Measurements from ENCODE around the gene MSI2.
A peak's percentile ranks its signal among the peaks of the same experiment; 100 is the strongest.

The MSI2 gene

GRCh38 chr17:57597531-57598453 lies 341.5 kb downstream of the MSI2 start:
- peak; percentile 60 for DNase-seq (ENCODE audit: low read depth, low spot score)
- peaks cover 5% of the 10 kb centered on the region for H3K4me1 ChIP-seq (ENCODE audit: control insufficient read depth, insufficient read depth, low read length)
- H3K27ac ChIP-seq (ENCODE audit: low read length), result no peak overlapping the region
- WGBS (ENCODE audit: insufficient coverage, insufficient read length), result no CpG with 5 or more reads among the region's 8 CpGs
- H3K9me3 ChIP-seq (ENCODE audit: control insufficient read depth, insufficient read depth, low read length), result no peaks in the 10 kb centered on the region
- no peaks in the 10 kb centered on the region for H3K36me3 ChIP-seq (ENCODE audit: control insufficient read depth, insufficient read depth, low read length)
- H3K4me3 ChIP-seq (ENCODE audit: low read length), result no peak overlapping the region
- no peaks in the 10 kb centered on the region for H3K27me3 ChIP-seq (ENCODE audit: control insufficient read depth, insufficient read depth, low read length)

DNA sequence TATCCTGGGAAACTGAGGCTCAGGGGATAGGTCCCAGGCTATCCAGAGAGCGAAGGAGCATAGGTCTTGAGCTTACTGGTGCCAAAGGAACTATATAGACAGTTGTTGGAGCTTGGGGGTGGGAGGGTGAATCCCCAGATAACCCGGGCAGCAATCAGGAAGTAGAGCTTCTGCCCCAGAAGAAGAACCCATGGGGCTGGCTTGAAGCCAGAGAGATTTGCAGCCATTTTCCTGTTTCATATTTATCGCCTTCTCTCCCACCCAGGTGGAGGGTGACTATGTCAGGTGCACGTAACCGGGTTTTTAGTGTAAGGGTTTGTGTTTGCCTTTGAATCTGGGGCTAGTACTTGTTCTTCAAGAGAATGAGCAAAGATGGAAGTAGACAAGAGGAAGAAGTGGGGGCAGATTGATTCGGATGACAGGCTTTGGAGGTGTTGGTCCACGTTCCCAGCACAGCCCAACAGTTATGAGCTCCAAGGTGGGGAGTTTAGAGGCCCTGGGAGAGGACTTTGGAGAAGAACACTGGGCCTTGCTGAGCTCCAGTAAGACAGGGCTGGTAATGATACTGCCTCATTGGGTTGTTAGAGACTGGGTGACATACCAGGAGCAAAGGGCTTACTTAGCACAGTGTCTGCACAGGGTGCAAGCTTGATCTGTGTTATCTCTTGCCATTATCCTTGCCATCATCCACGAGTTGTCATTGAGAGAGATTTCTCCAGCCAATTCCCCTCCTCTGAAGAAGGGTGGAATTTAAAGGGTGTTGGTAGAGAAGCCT lies 343.1 kb downstream of the MSI2 start:
- H3K27me3 ChIP-seq (ENCODE audit: control insufficient read depth, insufficient read depth, low read length), result no peaks in the 10 kb centered on the region
- H3K4me3 ChIP-seq (ENCODE audit: low read length), result no peak overlapping the region
- no peaks in the 10 kb centered on the region for H3K36me3 ChIP-seq (ENCODE audit: control insufficient read depth, insufficient read depth, low read length)
- no peak for DNase-seq (ENCODE audit: low read depth, low spot score)
- peaks cover 2% of the 10 kb centered on the region for H3K4me1 ChIP-seq (ENCODE audit: control insufficient read depth, insufficient read depth, low read length)
- no peak overlapping the region for H3K27ac ChIP-seq (ENCODE audit: low read length)
- H3K9me3 ChIP-seq (ENCODE audit: control insufficient read depth, insufficient read depth, low read length), result no peaks in the 10 kb centered on the region
- WGBS (ENCODE audit: insufficient coverage, insufficient read length), result no CpG with 5 or more reads among the region's 8 CpGs

DNA sequence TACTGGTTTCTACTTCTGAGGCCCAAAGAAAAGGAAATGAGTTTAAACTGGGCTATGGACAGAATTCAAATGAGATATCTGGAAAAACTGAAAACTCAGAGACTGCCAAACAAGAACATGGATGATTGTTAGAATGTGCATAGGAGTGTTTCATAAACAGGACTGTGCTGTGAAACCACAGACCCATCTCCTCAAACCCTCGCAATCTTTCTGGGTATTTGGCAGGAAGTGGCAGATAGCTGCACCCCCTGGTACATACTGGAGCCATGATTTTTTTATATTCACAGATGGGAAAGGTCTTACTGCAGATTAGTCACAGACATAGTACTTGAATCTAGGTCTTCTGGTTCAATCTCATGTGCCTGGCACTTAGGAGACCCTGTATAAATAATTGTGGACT lies 343.8 kb downstream of the MSI2 start:
- Histone ChIP-seq H3K9me3 (ENCODE audit: control insufficient read depth, insufficient read depth, low read length) (no peaks in the 10 kb centered on the region), H3K4me3 (ENCODE audit: low read length) (no peak overlapping the region), H3K27ac (ENCODE audit: low read length) (no peak overlapping the region), H3K36me3 (ENCODE audit: control insufficient read depth, insufficient read depth, low read length) (no peaks in the 10 kb centered on the region), H3K4me1 (ENCODE audit: control insufficient read depth, insufficient read depth, low read length) (peaks cover 3% of the 10 kb centered on the region), H3K27me3 (ENCODE audit: control insufficient read depth, insufficient read depth, low read length) (no peaks in the 10 kb centered on the region)
- no CpG with 5 or more reads among the region's 1 CpG for WGBS (ENCODE audit: insufficient coverage, insufficient read length)
- no peak for DNase-seq (ENCODE audit: low read depth, low spot score)

GRCh38 chr17:57601143-57601735 lies 344.9 kb downstream of the MSI2 start:
- Histone ChIP-seq H3K9me3 (ENCODE audit: control insufficient read depth, insufficient read depth, low read length) (no peaks in the 10 kb centered on the region), H3K27me3 (ENCODE audit: control insufficient read depth, insufficient read depth, low read length) (no peaks in the 10 kb centered on the region), H3K4me3 (ENCODE audit: low read length) (no peak overlapping the region), H3K4me1 (ENCODE audit: control insufficient read depth, insufficient read depth, low read length) (0 out of 2 replicates have a peak, but pooled peaks cover 1% of the 10 kb centered on the region), H3K27ac (ENCODE audit: low read length) (no peak overlapping the region), H3K36me3 (ENCODE audit: control insufficient read depth, insufficient read depth, low read length) (no peaks in the 10 kb centered on the region)
- no peak for DNase-seq (ENCODE audit: low read depth, low spot score)
- no CpG with 5 or more reads among the region's 13 CpGs for WGBS (ENCODE audit: insufficient coverage, insufficient read length)

DNA sequence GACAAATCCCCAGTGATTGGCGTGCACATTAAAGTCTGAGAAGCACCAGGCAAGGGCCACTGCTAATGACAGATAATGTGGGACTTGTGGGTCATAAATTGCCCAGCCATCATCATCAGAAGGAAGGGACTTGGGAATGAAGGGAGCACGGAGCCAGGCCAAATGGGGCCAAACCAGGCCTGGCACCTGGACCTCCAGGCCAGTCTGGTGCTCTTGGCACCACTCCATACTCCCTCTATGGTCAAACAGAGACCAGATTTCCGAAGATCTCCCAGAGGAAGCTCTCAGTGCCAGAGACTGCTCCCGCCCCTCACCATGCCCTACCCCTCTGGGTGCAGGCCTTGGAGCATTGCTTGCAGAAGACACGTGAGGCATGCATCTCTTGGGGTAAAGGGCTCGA lies 346.6 kb downstream of the MSI2 start:
- no peak for DNase-seq (ENCODE audit: low read depth, low spot score)
- Histone ChIP-seq H3K27ac (ENCODE audit: low read length) (no peak overlapping the region), H3K27me3 (ENCODE audit: control insufficient read depth, insufficient read depth, low read length) (no peaks in the 10 kb centered on the region), H3K9me3 (ENCODE audit: control insufficient read depth, insufficient read depth, low read length) (no peaks in the 10 kb centered on the region), H3K4me1 (ENCODE audit: control insufficient read depth, insufficient read depth, low read length) (peaks cover 2% of the 10 kb centered on the region; the same call in 1 of the 2 replicates), H3K4me3 (ENCODE audit: low read length) (no peak overlapping the region), H3K36me3 (ENCODE audit: control insufficient read depth, insufficient read depth, low read length) (no peaks in the 10 kb centered on the region)
- WGBS (ENCODE audit: insufficient coverage, insufficient read length), result no CpG with 5 or more reads among the region's 6 CpGs

DNA sequence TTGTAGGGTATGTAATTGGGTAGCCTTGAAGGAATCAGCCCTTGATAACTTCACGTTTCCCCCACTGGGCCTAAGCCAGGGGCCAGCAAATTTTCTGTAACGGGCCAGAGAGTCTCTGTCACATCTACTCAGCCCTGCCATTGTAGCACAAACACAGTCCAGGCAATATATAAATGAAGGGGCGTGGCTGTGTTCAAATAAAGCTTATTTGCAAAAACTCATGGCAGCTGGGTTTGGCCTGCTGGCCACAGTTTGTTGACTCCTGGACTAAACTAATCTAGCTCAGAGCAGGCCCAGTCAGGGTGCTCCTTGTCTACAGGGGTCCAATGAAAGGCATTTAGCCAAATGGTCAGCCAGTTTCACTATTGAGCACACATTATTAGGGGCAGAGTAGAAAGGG lies 347.2 kb downstream of the MSI2 start:
- DNase-seq (ENCODE audit: low read depth, low spot score), result no peak
- WGBS (ENCODE audit: insufficient coverage, insufficient read length), result no CpG with 5 or more reads among the region's 3 CpGs
- Histone ChIP-seq H3K27ac (ENCODE audit: low read length) (no peak overlapping the region), H3K9me3 (ENCODE audit: control insufficient read depth, insufficient read depth, low read length) (no peaks in the 10 kb centered on the region), H3K36me3 (ENCODE audit: control insufficient read depth, insufficient read depth, low read length) (no peaks in the 10 kb centered on the region), H3K4me3 (ENCODE audit: low read length) (no peak overlapping the region), H3K4me1 (ENCODE audit: control insufficient read depth, insufficient read depth, low read length) (peaks cover 6% of the 10 kb centered on the region; the same call in 1 of the 2 replicates), H3K27me3 (ENCODE audit: control insufficient read depth, insufficient read depth, low read length) (no peaks in the 10 kb centered on the region)

GRCh38 chr17:57603978-57604377 lies 347.7 kb downstream of the MSI2 start:
- no peak for DNase-seq (ENCODE audit: low read depth, low spot score)
- Histone ChIP-seq H3K36me3 (ENCODE audit: control insufficient read depth, insufficient read depth, low read length) (no peaks in the 10 kb centered on the region), H3K9me3 (ENCODE audit: control insufficient read depth, insufficient read depth, low read length) (no peaks in the 10 kb centered on the region), H3K27ac (ENCODE audit: low read length) (no peak overlapping the region), H3K4me1 (ENCODE audit: control insufficient read depth, insufficient read depth, low read length) (peaks cover 8% of the 10 kb centered on the region), H3K4me3 (ENCODE audit: low read length) (no peak overlapping the region), H3K27me3 (ENCODE audit: control insufficient read depth, insufficient read depth, low read length) (no peaks in the 10 kb centered on the region)
- WGBS (ENCODE audit: insufficient coverage, insufficient read length), result no CpG with 5 or more reads among the region's 5 CpGs

GRCh38 chr17:57604771-57605674 lies 348.7 kb downstream of the MSI2 start:
- Histone ChIP-seq H3K9me3 (ENCODE audit: control insufficient read depth, insufficient read depth, low read length) (no peaks in the 10 kb centered on the region), H3K36me3 (ENCODE audit: control insufficient read depth, insufficient read depth, low read length) (no peaks in the 10 kb centered on the region), H3K27me3 (ENCODE audit: control insufficient read depth, insufficient read depth, low read length) (no peaks in the 10 kb centered on the region), H3K4me1 (ENCODE audit: control insufficient read depth, insufficient read depth, low read length) (peaks cover 12% of the 10 kb centered on the region), H3K4me3 (ENCODE audit: low read length) (no peak overlapping the region), H3K27ac (ENCODE audit: low read length) (no peak overlapping the region)
- WGBS (ENCODE audit: insufficient coverage, insufficient read length), result no CpG with 5 or more reads among the region's 24 CpGs
- DNase-seq (ENCODE audit: low read depth, low spot score), result no peak

DNA sequence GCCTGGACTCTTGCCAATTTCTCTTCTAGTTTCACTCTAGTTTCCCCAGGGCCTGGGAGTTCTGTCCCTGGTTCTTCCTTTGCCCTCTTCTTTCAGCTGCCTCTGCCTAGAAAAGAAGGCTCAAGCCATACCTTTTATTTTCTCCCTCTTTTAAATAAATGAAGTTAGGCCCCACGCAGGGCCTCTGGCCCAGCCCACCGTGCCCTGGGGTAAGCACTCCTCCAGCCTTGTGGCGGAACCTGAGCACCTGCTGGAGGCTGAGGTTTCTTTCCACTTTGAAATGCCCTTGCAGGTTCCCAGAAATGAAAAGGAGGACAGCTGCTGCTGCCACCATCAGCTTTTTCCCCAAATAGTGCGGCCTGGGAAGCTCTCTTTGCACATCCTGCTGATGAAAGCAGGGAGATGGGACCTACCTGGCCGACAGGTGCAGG lies 349.4 kb downstream of the MSI2 start:
- DNase-seq (ENCODE audit: low read depth, low spot score), result no peak
- Histone ChIP-seq H3K27ac (ENCODE audit: low read length) (no peak overlapping the region), H3K27me3 (ENCODE audit: control insufficient read depth, insufficient read depth, low read length) (no peaks in the 10 kb centered on the region), H3K9me3 (ENCODE audit: control insufficient read depth, insufficient read depth, low read length) (no peaks in the 10 kb centered on the region), H3K4me1 (ENCODE audit: control insufficient read depth, insufficient read depth, low read length) (peaks cover 12% of the 10 kb centered on the region), H3K4me3 (ENCODE audit: low read length) (no peak overlapping the region), H3K36me3 (ENCODE audit: control insufficient read depth, insufficient read depth, low read length) (no peaks in the 10 kb centered on the region)
- no CpG with 5 or more reads among the region's 5 CpGs for WGBS (ENCODE audit: insufficient coverage, insufficient read length)
